Stimulated activated CD4-positive, alpha-beta T cell treated with anti-CD3 and anti-CD28 coated beads, Interleukin-1b, Interleukin-23, amount 100 ng/mL, for 4 hours (primary cell): ENCODE results near the gene TAT.
A peak's percentile ranks its signal among the peaks of the same experiment; 100 is the strongest.
"Not testable (repeated sequence)": the region's sequence is repeated elsewhere in the genome, so short reads cannot be mapped to it uniquely, and the experiment has no call there.

Experiments used
- DNase-seq, 2 donors: peaks; one replicate each; pipeline ENCODE4 v3.0.0-alpha.2; 2020; ENCODE audit warnings: low read depth in 2 of 2

TAT gene

GRCh38 chr16:71584543-71585317 is 7.8 kb upstream of the TAT start:
- no peak for DNase-seq

- not testable (repeated sequence) for DNase-seq
Observed at GRCh38 chr16:71582553-71582848, 5.6 kb upstream of the TAT start.

- no peak for DNase-seq
Observed at GRCh38 chr16:71574702-71575101, 2.2 kb downstream of the TAT start.

- DNase-seq = no peak
Observed at GRCh38 chr16:71573387-71574094, 3.4 kb downstream of the TAT start.

GRCh38 chr16:71572497-71573116 is 4.3 kb downstream of the TAT start:
- no peak for DNase-seq

- DNase-seq = no peak
Observed at GRCh38 chr16:71570144-71570543, 6.7 kb downstream of the TAT start.

GRCh38 chr16:71569621-71570020 is 7.3 kb downstream of the TAT start:
- no peak for DNase-seq

GRCh38 chr16:71568551-71568950 is 8.3 kb downstream of the TAT start:
- no peak for DNase-seq

- no peak for DNase-seq
Observed at GRCh38 chr16:71567931-71568330, 9.0 kb downstream of the TAT start.

GRCh38 chr16:71565812-71566700 is 10.8 kb downstream of the TAT start:
- no peak for DNase-seq

GRCh38 chr16:71564335-71564967 is 12.4 kb downstream of the TAT start:
- DNase-seq = no peak

GRCh38 chr16:71562552-71562951 is 14.3 kb downstream of the TAT start:
- no peak for DNase-seq

- not testable (repeated sequence) for DNase-seq
Observed at GRCh38 chr16:71561886-71562285, 15.0 kb downstream of the TAT start.

GRCh38 chr16:71559855-71560254 is 17.0 kb downstream of the TAT start:
- DNase-seq = no peak

- DNase-seq = no peak
Observed at GRCh38 chr16:71557954-71558582, 18.8 kb downstream of the TAT start.

GRCh38 chr16:71557299-71557698 is 19.6 kb downstream of the TAT start:
- no peak for DNase-seq

GRCh38 chr16:71555230-71555891 is 21.5 kb downstream of the TAT start:
- DNase-seq = no peak

GRCh38 chr16:71552698-71553503 is 24.0 kb downstream of the TAT start:
- no peak for DNase-seq

GRCh38 chr16:71547168-71547567 is 29.7 kb downstream of the TAT start:
- DNase-seq = no peak

- peak; percentile 29 to 39 for DNase-seq
Observed at GRCh38 chr16:71542377-71542776, 34.5 kb downstream of the TAT start.
